Mesodermal cell (in vitro differentiated cells): ENCODE measurements around the gene TAPBP.

Experiments used
- H3K27ac ChIP-seq: 2 replicates; pipeline ENCODE4 v1.7.0; 2013; ENCODE audit warnings: mild to moderate bottlenecking, low read depth, low read length, moderate library complexity; ENCODE audit not compliant: severe bottlenecking
- H3K36me3 ChIP-seq: 2 replicates; pipeline ENCODE4 v1.7.1; 2013; ENCODE audit warnings: mild to moderate bottlenecking, low read length, moderate library complexity; ENCODE audit not compliant: control insufficient read depth, insufficient read depth
- H3K4me1 ChIP-seq: one replicate; pipeline ENCODE4 v1.7.1; 2013; ENCODE audit warnings: mild to moderate bottlenecking, low read length; ENCODE audit not compliant: insufficient read depth, control insufficient read depth, poor library complexity, severe bottlenecking
- H3K4me3 ChIP-seq: 2 replicates; pipeline ENCODE4 v1.7.0; 2013; ENCODE audit warnings: low read length, control low read depth, mild to moderate bottlenecking; ENCODE audit not compliant: insufficient read depth, poor library complexity, severe bottlenecking; ENCODE audit errors: extremely low read depth
- H3K9me3 ChIP-seq: 2 replicates; pipeline ENCODE4 v1.7.1; 2013; ENCODE audit warnings: mild to moderate bottlenecking, low read length, moderate library complexity; ENCODE audit not compliant: control insufficient read depth
- WGBS, 2 experiments: methylation state at CpG; one replicate each; pipeline ENCODE4 v1.1.5; 2013; ENCODE audit warnings: missing lambda C conversion rate in 2 of 2; ENCODE audit not compliant: insufficient coverage in 2 of 2; 5-methylcytosine and 5-hydroxymethylcytosine counted together

Gene TAPBP

GRCh38 chr6:33295621-33296369 is 18.1 kb downstream of the TAPBP start:
- whole genome bisulfite sequencing, 2 experiments = 91 to 95% methylated on average over 8 of the region's 15 CpGs
- Histone ChIP-seq H3K4me3 (no peak overlapping the region), H3K27ac (no peak overlapping the region), H3K4me1 (peaks cover 6% of the 10 kb centered on the region), H3K36me3 (peaks cover 52% of the 10 kb centered on the region), H3K9me3 (no peaks in the 10 kb centered on the region)

- no peak overlapping the region for H3K27ac ChIP-seq
- H3K4me1 ChIP-seq = peaks cover 14% of the 10 kb centered on the region
- no peaks in the 10 kb centered on the region for H3K9me3 ChIP-seq
- 92 to 93% methylated on average over 7 to 10 of the region's 10 CpGs for WGBS, 2 experiments
- no peak overlapping the region for H3K4me3 ChIP-seq
- H3K36me3 ChIP-seq = peaks cover 56% of the 10 kb centered on the region
Observed at GRCh38 chr6:33294086-33294823, 19.6 kb downstream of the TAPBP start.

- 89 to 92% methylated on average over 7 to 10 of the region's 16 CpGs for WGBS, 2 experiments
- Histone ChIP-seq H3K4me3 (no peak overlapping the region), H3K36me3 (peaks cover 56% of the 10 kb centered on the region)
Observed at GRCh38 chr6:33292996-33293682, 20.7 kb downstream of the TAPBP start.

GRCh38 chr6:33290459-33290858 is 23.4 kb downstream of the TAPBP start:
- Histone ChIP-seq H3K4me1 (peaks cover 16% of the 10 kb centered on the region), H3K4me3 (peak overlapping the region; percentile 85), H3K36me3 (peaks cover 70% of the 10 kb centered on the region), H3K27ac (no peak overlapping the region), H3K9me3 (no peaks in the 10 kb centered on the region)
- 65 to 88% methylated on average over 2 to 3 of the region's 7 CpGs for WGBS, 2 experiments

More at GRCh38 chr6:33292996-33293682, 20.7 kb downstream of the TAPBP start:
- Histone ChIP-seq H3K9me3 (no peaks in the 10 kb centered on the region), H3K4me1 (peaks cover 16% of the 10 kb centered on the region), H3K27ac (no peak overlapping the region)

GRCh38 chr6:33289784-33290315 is 24.0 kb downstream of the TAPBP start:
- H3K36me3 ChIP-seq = peaks cover 69% of the 10 kb centered on the region
- WGBS, 2 experiments = 0 to 3% methylated on average over 6 to 7 of the region's 14 CpGs
- H3K27ac ChIP-seq = no peak overlapping the region

GRCh38 chr6:33288921-33289783 is 24.7 kb downstream of the TAPBP start, which contains the start of the genes PFDN6 and WDR46:
PFDN6 (plus strand) TSS chr6:33289601; CDS start chr6:33289857, 256 bp downstream.
WDR46 (minus strand) TSS chr6:33289239; CDS start chr6:33289170, 69 bp downstream.
- peak within 1 kb of the TSS; percentile 85 for H3K4me3 ChIP-seq
- H3K36me3 ChIP-seq = peaks cover 70% of the 10 kb centered on the region
- no peaks in the 10 kb centered on the region for H3K9me3 ChIP-seq
- H3K4me1 ChIP-seq = peaks cover 16% of the 10 kb centered on the region
- 0 to 1% methylated on average over 32 to 38 of the region's 43 CpGs for WGBS, 2 experiments
- no peak within 1 kb of the TSS for H3K27ac ChIP-seq

More at GRCh38 chr6:33289784-33290315, 24.0 kb downstream of the TAPBP start:
- no peaks in the 10 kb centered on the region for H3K9me3 ChIP-seq
- H3K4me3 ChIP-seq = peak overlapping the region; percentile 85
- H3K4me1 ChIP-seq = peaks cover 16% of the 10 kb centered on the region

GRCh38 chr6:33288141-33288920 is 25.5 kb downstream of the TAPBP start:
- Histone ChIP-seq H3K9me3 (no peaks in the 10 kb centered on the region), H3K4me1 (peaks cover 16% of the 10 kb centered on the region), H3K4me3 (peak overlapping the region; percentile 85), H3K36me3 (peaks cover 70% of the 10 kb centered on the region), H3K27ac (no peak overlapping the region)
- 11 to 21% methylated on average over 9 to 12 of the region's 21 CpGs for WGBS, 2 experiments

- no peak overlapping the region for H3K4me3 ChIP-seq
- H3K27ac ChIP-seq = no peak overlapping the region
- 93 to 94% methylated on average over 12 to 18 of the region's 22 CpGs for WGBS, 2 experiments
- peaks cover 16% of the 10 kb centered on the region for H3K4me1 ChIP-seq
- H3K36me3 ChIP-seq = peaks cover 68% of the 10 kb centered on the region
- H3K9me3 ChIP-seq = no peaks in the 10 kb centered on the region
Observed at GRCh38 chr6:33286946-33287914, 26.6 kb downstream of the TAPBP start.
